Common myeloid progenitor, CD34-positive (primary cell): ENCODE data around the gene TGIF1.

ENCODE experiments used
- CTCF ChIA-PET: fragments of 350-600 bp; sonication (Branson Sonifier 250); formaldehyde crosslinking; loops from one replicate; lab custom pipeline; 2021; ENCODE audit warnings: antibody characterized with exemption; lab: Charles Lee
- POLR2A ChIA-PET: fragments of 350-600 bp; sonication (Branson Sonifier 250); formaldehyde crosslinking; loops from one replicate; lab custom pipeline; 2021; ENCODE audit warnings: antibody characterized with exemption; lab: Charles Lee
- DNase-seq, 3 donors: peaks; one replicate each; pipeline versions ENCODE4 v3.0.0 to v3.0.0-alpha.2; 2013
- H3K27ac ChIP-seq, 2 experiments: 1 replicate in 1 of 2; 2 replicates in 1 of 2; pipeline ENCODE4 v1.7.0; 2013; ENCODE audit warnings: inconsistent platforms in 2 of 2, low read length in 2 of 2, mild to moderate bottlenecking in 2 of 2, low read depth in 1 of 2, moderate library complexity in 1 of 2; ENCODE audit not compliant: severe bottlenecking in 2 of 2, insufficient read depth in 1 of 2, poor library complexity in 1 of 2
- H3K27me3 ChIP-seq, 5 experiments: replicated peaks in 2 of 5; 1 replicate in 3 of 5; 2 replicates in 2 of 5; pipeline versions ENCODE4 v1.6.1 to v1.7.0; 2013; ENCODE audit warnings: low read length in 4 of 5, mild to moderate bottlenecking in 2 of 5, moderate library complexity in 2 of 5, inconsistent platforms in 1 of 5; ENCODE audit not compliant: insufficient read depth in 5 of 5, control insufficient read depth in 4 of 5
- H3K36me3 ChIP-seq, 4 experiments: 1 replicate in 2 of 4; 2 replicates in 2 of 4; pipeline versions ENCODE4 v1.6.1 to v1.7.0; 2013; ENCODE audit warnings: low read length in 3 of 4, control low read depth in 1 of 4, mild to moderate bottlenecking in 1 of 4; ENCODE audit not compliant: control insufficient read depth in 4 of 4, insufficient read depth in 4 of 4
- H3K4me1 ChIP-seq, 4 experiments: 1 replicate in 3 of 4; 2 replicates in 1 of 4; pipeline versions ENCODE4 v1.6.1 to v1.7.1; 2013; ENCODE audit warnings: low read length in 3 of 4, mild to moderate bottlenecking in 3 of 4, control low read depth in 1 of 4, inconsistent platforms in 1 of 4, moderate library complexity in 1 of 4; ENCODE audit not compliant: control insufficient read depth in 4 of 4, insufficient read depth in 4 of 4; ENCODE audit errors: control extremely low read depth in 1 of 4
- H3K4me3 ChIP-seq, 7 experiments: 1 replicate in 4 of 7; 2 replicates in 3 of 7; pipeline versions ENCODE4 v1.5.1 to v1.7.0; 2013; ENCODE audit warnings: mild to moderate bottlenecking in 7 of 7, low read length in 6 of 7, moderate library complexity in 6 of 7, inconsistent platforms in 2 of 7, low read depth in 2 of 7, control low read depth in 1 of 7; ENCODE audit not compliant: insufficient read depth in 4 of 7, control insufficient read depth in 1 of 7; ENCODE audit errors: extremely low read depth in 1 of 7
- H3K9me3 ChIP-seq, 5 experiments: 1 replicate in 4 of 5; 2 replicates in 1 of 5; pipeline versions ENCODE4 v1.6.1 to v1.7.1; 2013; ENCODE audit warnings: low read length in 4 of 5, mild to moderate bottlenecking in 2 of 5, inconsistent platforms in 1 of 5, low read depth in 1 of 5, moderate library complexity in 1 of 5; ENCODE audit not compliant: control insufficient read depth in 4 of 5, insufficient read depth in 2 of 5; ENCODE audit errors: control extremely low read depth in 1 of 5
- WGBS: methylation state at CpG from one replicate; pipeline ENCODE4 v1.1.5; 2013; ENCODE audit not compliant: insufficient coverage; 5-methylcytosine and 5-hydroxymethylcytosine counted together

TGIF1 gene

GRCh38 chr18:3450799-3451182, 819 bp downstream of the TGIF1 start:
- Histone ChIP-seq H3K27me3 (no peaks in the 10 kb centered on the region), H3K9me3 (no peaks in the 10 kb centered on the region), H3K27ac (peak overlapping the region; percentile 64 to 92), H3K36me3 (peaks cover 0 to 2% (median under 1%) of the 10 kb centered on the region in 4 experiments), H3K4me1 (peaks cover 25 to 81% (median 62%) of the 10 kb centered on the region in 4 experiments), H3K4me3 (peak overlapping the region; percentile 57 to 98 (median 88))
- WGBS = 2% methylated on average over 9 of the region's 30 CpGs
- CTCF ChIA-PET = interaction anchor here (0.6 to 5.1 kb wide), 3 partner anchors 28 to 214 kb away, joined by 3 to 48 read pairs (median 8); no protein-coding TSS in a partner anchor
- DNase-seq = no peak
- POLR2A ChIA-PET = interaction anchor here (0.6 to 1.2 kb wide), 2 partner anchors 48 to 273 kb away, joined by 3 read pairs; no protein-coding TSS in a partner anchor

GRCh38 chr18:3451183-3451988, 1.4 kb downstream of the TGIF1 start:
- WGBS = under 1% methylated on average over 44 of the region's 50 CpGs
- Histone ChIP-seq H3K27ac (peak overlapping the region; percentile 64 to 92), H3K4me1 (peaks cover 24 to 78% (median 57%) of the 10 kb centered on the region in 4 experiments), H3K9me3 (no peaks in the 10 kb centered on the region), H3K27me3 (no peaks in the 10 kb centered on the region), H3K36me3 (peaks cover 0 to 8% (median 6%) of the 10 kb centered on the region in 4 experiments), H3K4me3 (peak overlapping the region; percentile 57 to 98 (median 88))
- CTCF ChIA-PET = interaction anchor here (0.6 to 5.1 kb wide), 8 partner anchors 10 to 213 kb away, joined by 3 to 48 read pairs (median 4); no protein-coding TSS in a partner anchor
- POLR2A ChIA-PET = interaction anchor here (0.6 to 1.2 kb wide), 4 partner anchors 48 to 273 kb away, joined by 3 read pairs; no protein-coding TSS in a partner anchor
- peak; percentile 85 to 87 (median 86) for DNase-seq

GRCh38 chr18:3451989-3452749, 2.2 kb downstream of the TGIF1 start:
- Histone ChIP-seq H3K27ac (peak overlapping the region; percentile 64 to 92), H3K4me3 (peak overlapping the region; percentile 57 to 98 (median 88)), H3K36me3 (peaks cover 4 to 14% (median 11%) of the 10 kb centered on the region in 4 experiments), H3K9me3 (no peaks in the 10 kb centered on the region), H3K4me1 (peaks cover 18 to 70% (median 50%) of the 10 kb centered on the region in 4 experiments), H3K27me3 (no peaks in the 10 kb centered on the region)
- ChIA-PET POLR2A (interaction anchor here (0.6 to 1.0 kb wide), 2 partner anchors 173 to 209 kb away, joined by 3 read pairs; no protein-coding TSS in a partner anchor), CTCF (interaction anchor here (0.7 to 5.1 kb wide), 12 partner anchors 9 to 417 kb away, joined by 3 to 48 read pairs (median 4); no protein-coding TSS in a partner anchor)
- under 1% methylated on average over 47 of the region's 53 CpGs for WGBS
- peak in 2 of 3 donors; percentile 22 to 43 for DNase-seq

GRCh38 chr18:3452750-3453539, 3.0 kb downstream of the TGIF1 start:
- no peak for DNase-seq
- Histone ChIP-seq H3K27ac (peak overlapping the region; percentile 7 to 92), H3K4me3 (peak overlapping the region in 6 of 7 experiments; percentile 86 to 98 (median 90)), H3K4me1 (peaks cover 14 to 63% (median 43%) of the 10 kb centered on the region in 4 experiments), H3K9me3 (no peaks in the 10 kb centered on the region), H3K27me3 (no peaks in the 10 kb centered on the region), H3K36me3 (peaks cover 7 to 21% (median 18%) of the 10 kb centered on the region in 4 experiments)
- CTCF ChIA-PET = interaction anchor here (0.6 to 5.1 kb wide), 17 partner anchors 8 to 417 kb away, joined by 3 to 48 read pairs (median 4); no protein-coding TSS in a partner anchor
- WGBS = 89% methylated on average over 17 of the region's 17 CpGs
- POLR2A ChIA-PET = no interaction called here

GRCh38 chr18:3453540-3454364, 3.8 kb downstream of the TGIF1 start:
- DNase-seq = peak in 2 of 3 donors; percentile 38 to 55
- peaks cover 10 to 29% (median 25%) of the 10 kb centered on the region in 4 experiments for H3K36me3 ChIP-seq
- POLR2A ChIA-PET = no interaction called here
- no peaks in the 10 kb centered on the region for H3K27me3 ChIP-seq
- peak overlapping the region in 6 of 7 experiments; percentile 45 to 95 (median 88) for H3K4me3 ChIP-seq
- peaks cover 14 to 58% (median 41%) of the 10 kb centered on the region in 4 experiments for H3K4me1 ChIP-seq
- H3K27ac ChIP-seq = peak overlapping the region; percentile 16 to 92
- whole genome bisulfite sequencing = 58% methylated on average over 12 of the region's 21 CpGs
- H3K9me3 ChIP-seq = no peaks in the 10 kb centered on the region
- CTCF ChIA-PET = interaction anchor here (0.6 to 5.1 kb wide), 25 partner anchors 10 to 416 kb away, joined by 3 to 48 read pairs (median 5); no protein-coding TSS in a partner anchor
